C4-2B (cell line): Measurements from ENCODE around the gene HOXC11.

Experiments used
- H3K27ac ChIP-seq: fragments of 450-650 bp; 2 replicates; pipeline ENCODE4 v1.5.1; 2017
- CTCF ChIP-seq: fragments of 450-650 bp; conservative IDR thresholded peaks from 2 replicates; pipeline ENCODE4 v1.5.1; 2017; ENCODE audit warnings: mild to moderate bottlenecking
- ZFX ChIP-seq: fragments of 450-650 bp; IDR thresholded peaks from 2 replicates; pipeline ENCODE4 v1.6.1; 2017

Gene HOXC11

GRCh38 chr12:54015018-54015931 is 42.3 kb downstream of the HOXC11 start:
- TF ChIP-seq ZFX = no peak
- no peak for TF ChIP-seq CTCF
- peak overlapping the region; percentile 89 for H3K27ac ChIP-seq

GRCh38 chr12:54016051-54016450 is 43.1 kb downstream of the HOXC11 start:
- TF ChIP-seq CTCF (no peak), ZFX (no peak)
- H3K27ac ChIP-seq = peak overlapping the region; percentile 89

- H3K27ac ChIP-seq = peak overlapping the region; percentile 89
Measured at GRCh38 chr12:54016478-54016964, 43.6 kb downstream of the HOXC11 start.

GRCh38 chr12:54017027-54017788 is 44.3 kb downstream of the HOXC11 start:
- TF ChIP-seq CTCF (no peak), ZFX (no peak)
- H3K27ac ChIP-seq = peak overlapping the region; percentile 89

More at GRCh38 chr12:54016478-54016964, 43.6 kb downstream of the HOXC11 start:
- no peak for TF ChIP-seq ZFX
- TF ChIP-seq CTCF = no peak

- peak overlapping the region; percentile 89 for H3K27ac ChIP-seq
- TF ChIP-seq CTCF = no peak
- TF ChIP-seq ZFX = peak; percentile 93
Measured at GRCh38 chr12:54017878-54018467, 45.0 kb downstream of the HOXC11 start.

- H3K27ac ChIP-seq = peak overlapping the region; percentile 89
- TF ChIP-seq ZFX = peak; percentile 61; the same call in 1 of the 2 replicates
- TF ChIP-seq CTCF = no peak
Measured at GRCh38 chr12:54018468-54018984, 45.6 kb downstream of the HOXC11 start.
